AG04449 (cell line): Measurements from ENCODE around the gene PHF24.

ENCODE experiments used
- CTCF ChIA-PET: fragments of 350-600 bp; formaldehyde crosslinking; extraction: SDS; loops from one replicate; lab custom pipeline; 2021; ENCODE audit warnings: antibody characterized with exemption; lab: Yijun Ruan, JAX
- POLR2A ChIA-PET: fragments of 400-600, 350-600 bp; formaldehyde crosslinking; extraction: SDS; loops from one replicate; lab custom pipeline; 2020; ENCODE audit warnings: antibody characterized with exemption, inconsistent platforms; lab: Yijun Ruan, JAX
- DNase-seq: peaks from one replicate; pipeline ENCODE4 v3.0.0-alpha.2; 2010; ENCODE audit warnings: low read depth, low spot score
- H3K4me3 ChIP-seq: 2 replicates; pipeline ENCODE4 v1.5.1; 2011; ENCODE audit warnings: low read depth, mild to moderate bottlenecking, control low read depth, low read length
- CTCF ChIP-seq: IDR thresholded peaks from one replicate; pipeline ENCODE4 v1.5.1; 2011; ENCODE audit warnings: mild to moderate bottlenecking, moderate library complexity, low read length, control low read depth, inconsistent platforms; ENCODE audit not compliant: insufficient read depth; ENCODE audit errors: missing control alignments

Gene PHF24

GRCh38 chr9:35027374-35027773, 69.3 kb downstream of the PHF24 start:
- H3K4me3 ChIP-seq: no peak overlapping the region
- CTCF ChIA-PET: interaction anchor here (0.8 to 1.4 kb wide), 4 partner anchors 8 to 33 kb away, joined by 3 to 5 read pairs (median 4); no protein-coding TSS in a partner anchor
- POLR2A ChIA-PET: no interaction called here
- no peak for TF ChIP-seq CTCF
- no peak for DNase-seq

GRCh38 chr9:35027860-35028259, 69.8 kb downstream of the PHF24 start:
- TF ChIP-seq CTCF: no peak
- ChIA-PET POLR2A (no interaction called here), CTCF (interaction anchor here (0.8 to 1.4 kb wide), 4 partner anchors 8 to 23 kb away, joined by 3 to 5 read pairs (median 4); a partner anchor contains a TSS)
- H3K4me3 ChIP-seq: no peak overlapping the region
- no peak for DNase-seq

GRCh38 chr9:35028341-35028740, 70.3 kb downstream of the PHF24 start:
- TF ChIP-seq CTCF: no peak
- H3K4me3 ChIP-seq: no peak overlapping the region
- ChIA-PET POLR2A (no interaction called here), CTCF (interaction anchor here (0.8 to 1.4 kb wide), 4 partner anchors 13 to 75 kb away, joined by 3 to 5 read pairs (median 4); a partner anchor contains a TSS)
- DNase-seq: no peak

- no peak for DNase-seq
- no peak for TF ChIP-seq CTCF
- H3K4me3 ChIP-seq: no peak overlapping the region
- ChIA-PET POLR2A (no interaction called here), CTCF (interaction anchor here (0.7 to 1.9 kb wide), 4 partner anchors 9 to 44 kb away, joined by 3 to 6 read pairs (median 4); a partner anchor contains a TSS)
Observed at GRCh38 chr9:35029241-35029640, 71.2 kb downstream of the PHF24 start.

- H3K4me3 ChIP-seq: no peak overlapping the region
- no peak for TF ChIP-seq CTCF
- DNase-seq: no peak
- CTCF ChIA-PET: interaction anchor here (1.3 to 1.9 kb wide), 2 partner anchors 12 to 45 kb away, joined by 5 to 6 read pairs; no protein-coding TSS in a partner anchor
- POLR2A ChIA-PET: no interaction called here
Observed at GRCh38 chr9:35029852-35030251, 71.8 kb downstream of the PHF24 start.
